ENCODE results near the gene JMJD1C. TPM values are rescaled to one million over a fixed set of nuclear protein-coding genes. Genes with fewer than 3 reads are reported as not detected.

The JMJD1C gene
- total and polyA plus RNA-seq, 10 of the 15 experiments (the other 5 are each of a cell fraction or from before 2014, with no cell fraction given) = 31.2 to 83.3 (median 49.5) TPM

GRCh38 chr10:63376560-63377304 is 89.0 kb downstream of the JMJD1C start (continued):
- no peak for TF ChIP-seq PBX3 (IDR thresholded peaks at IDR 0.05; ENCODE audit: insufficient replicate concordance, low read depth, low read length)
- no peak for TF ChIP-seq RAD51 (IDR thresholded peaks at IDR 0.05)
- TF ChIP-seq POLR2A (IDR thresholded peaks at IDR 0.05; ENCODE audit: low read depth, low read length) = no peak
- no peak for TF ChIP-seq KAT2A (conservative IDR thresholded peaks at IDR 0.05; ENCODE audit: control insufficient read depth, low read depth, low read length)
- no peak for TF ChIP-seq SREBF2 (IDR thresholded peaks at IDR 0.05; ENCODE audit: low read length)
- TF ChIP-seq YBX1 (IDR thresholded peaks at IDR 0.05) = no peak
- TF ChIP-seq SP1 (IDR thresholded peaks at IDR 0.05; ENCODE audit: low read depth, low read length) = no peak
- no peak for TF ChIP-seq NKRF (conservative IDR thresholded peaks at IDR 0.05)
- TF ChIP-seq CHD1 (IDR thresholded peaks at IDR 0.05; ENCODE audit: low read depth, low read length) = no peak
- TF ChIP-seq MAX (IDR thresholded peaks at IDR 0.05; ENCODE audit: low read depth, low read length) = no peak
- TF ChIP-seq ZNF592 (IDR thresholded peaks at IDR 0.05) = no peak
- no peak for TF ChIP-seq TAF1 (IDR thresholded peaks at IDR 0.05; ENCODE audit: borderline replicate concordance, low read depth, low read length)
- no peak for TF ChIP-seq MTA3 (IDR thresholded peaks at IDR 0.05; ENCODE audit: borderline replicate concordance, low read length)
- no peak for TF ChIP-seq ASH2L (IDR thresholded peaks at IDR 0.05; ENCODE audit: borderline replicate concordance, low read depth)
- no peak for TF ChIP-seq E2F4 (IDR thresholded peaks at IDR 0.05; ENCODE audit: low read depth, low read length)
- no peak for TF ChIP-seq STAT1 (conservative IDR thresholded peaks at IDR 0.05)
- TF ChIP-seq HSF1 (IDR thresholded peaks at IDR 0.05; ENCODE audit: low read depth, low read length) = no peak
- TF ChIP-seq SRF (IDR thresholded peaks at IDR 0.05; ENCODE audit: low read depth in 2 of 2, low read length in 2 of 2) = no peak
- no peak for TF ChIP-seq STAT3 (IDR thresholded peaks at IDR 0.05; ENCODE audit: low read depth, low read length)

Measured in GM12878 (cell line).